ENCODE results near the gene NOL12.

NOL12 gene

GRCh38 chr22:37676736-37677492 is 9.2 kb upstream of the NOL12 start:
- Histone ChIP-seq H3K27me3 (ENCODE audit: insufficient read depth, poor library complexity, severe bottlenecking) (no peaks in the 10 kb centered on the region), H3K27ac (replicated peaks) (peak overlapping the region; percentile 69), H3K4me3 (replicated peaks; ENCODE audit: insufficient read depth, low read length) (peak overlapping the region; percentile 56)
- peak; percentile 55 for TF ChIP-seq POLR2AphosphoS5 (IDR thresholded peaks at IDR 0.05; ENCODE audit: low read depth)
- no peak for TF ChIP-seq CTCF (IDR thresholded peaks at IDR 0.05; ENCODE audit: insufficient read depth, low read length)
- 0 out of 2 replicates have a peak, but pooled peaks have one; percentile 2 for TF ChIP-seq SPI1 (IDR thresholded peaks at IDR 0.05; ENCODE audit: borderline replicate concordance, low read depth)
- peak; percentile 93 to 94 for DNase-seq (ENCODE audit: low read depth in 1 of 2, low spot score in 1 of 2)

- Histone ChIP-seq H3K27ac (replicated peaks) (peak overlapping the region; percentile 69), H3K27me3 (ENCODE audit: insufficient read depth, poor library complexity, severe bottlenecking) (no peaks in the 10 kb centered on the region), H3K4me3 (replicated peaks; ENCODE audit: insufficient read depth, low read length) (peak overlapping the region; percentile 56)
- TF ChIP-seq GABPA (IDR thresholded peaks at IDR 0.05; ENCODE audit: low read depth) = no peak
- no peak for TF ChIP-seq CTCF (IDR thresholded peaks at IDR 0.05; ENCODE audit: insufficient read depth, low read length)
- TF ChIP-seq REST (IDR thresholded peaks at IDR 0.05; ENCODE audit: insufficient replicate concordance, low read depth) = no peak
- TF ChIP-seq SPI1 (IDR thresholded peaks at IDR 0.05; ENCODE audit: borderline replicate concordance, low read depth) = no peak
- TF ChIP-seq POLR2AphosphoS5 (IDR thresholded peaks at IDR 0.05; ENCODE audit: low read depth) = no peak
- no peak for DNase-seq (ENCODE audit: low read depth in 1 of 2, low spot score in 1 of 2)
Observed at GRCh38 chr22:37677493-37677974, 8.6 kb upstream of the NOL12 start.

- H3K27ac ChIP-seq (replicated peaks) = no peak overlapping the region
- no peak overlapping the region for H3K4me3 ChIP-seq (replicated peaks; ENCODE audit: insufficient read depth, low read length)
- TF ChIP-seq SPI1 (IDR thresholded peaks at IDR 0.05; ENCODE audit: borderline replicate concordance, low read depth) (no peak), CTCF (IDR thresholded peaks at IDR 0.05; ENCODE audit: insufficient read depth, low read length) (no peak), POLR2AphosphoS5 (IDR thresholded peaks at IDR 0.05; ENCODE audit: low read depth) (no peak), REST (IDR thresholded peaks at IDR 0.05; ENCODE audit: insufficient replicate concordance, low read depth) (no peak), GABPA (IDR thresholded peaks at IDR 0.05; ENCODE audit: low read depth) (no peak)
- DNase-seq (ENCODE audit: low read depth in 1 of 2, low spot score in 1 of 2) = no peak
- no peaks in the 10 kb centered on the region for H3K27me3 ChIP-seq (ENCODE audit: insufficient read depth, poor library complexity, severe bottlenecking)
Observed at GRCh38 chr22:37678372-37678771, 7.8 kb upstream of the NOL12 start.
